NCI-H1694 (cell line): ENCODE results near the gene KRT76.

Experiments
- DNase-seq: peaks from one replicate; lab custom pipeline; 2025; lab: John Stamatoyannopoulos, UW

Gene KRT76

DNA sequence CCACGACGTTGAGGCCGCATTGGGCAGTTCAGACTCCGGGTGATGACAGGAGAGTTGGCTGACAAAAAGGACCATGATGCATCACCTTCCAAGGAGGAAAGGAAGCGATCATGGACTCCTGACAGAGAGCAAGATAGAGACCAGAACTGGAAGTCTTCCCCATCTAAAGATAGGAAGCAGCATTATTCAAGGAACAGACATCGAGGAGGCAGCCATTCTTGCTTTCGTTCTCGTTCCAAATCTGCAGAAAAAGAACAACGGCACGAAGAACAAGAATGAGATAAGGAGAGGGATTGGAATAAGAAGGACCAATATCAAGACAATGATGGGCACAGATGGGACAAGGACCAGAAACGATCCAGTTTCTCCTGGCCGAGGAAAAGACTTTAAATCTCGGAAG lies 46.8 kb downstream of the KRT76 start:
- no peak for DNase-seq

DNA sequence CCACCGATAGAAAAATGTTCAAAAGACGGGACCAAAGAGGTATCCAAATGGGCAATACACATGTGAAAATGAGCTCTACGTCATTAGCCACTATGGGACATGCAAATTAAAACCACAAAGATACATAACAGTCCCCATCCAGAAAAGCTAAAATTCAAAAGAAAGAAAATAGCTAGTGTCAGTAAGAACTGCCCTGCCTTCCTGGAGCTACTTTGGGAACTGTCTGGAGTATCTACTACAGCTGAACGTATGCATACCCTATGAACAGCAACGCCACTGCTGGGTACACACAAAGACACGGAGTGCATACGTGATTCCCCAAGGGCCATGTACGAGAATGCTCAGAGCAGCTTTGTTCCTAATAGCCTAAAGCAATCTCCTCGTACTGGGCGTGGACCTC lies 48.0 kb downstream of the KRT76 start:
- no peak for DNase-seq

DNA sequence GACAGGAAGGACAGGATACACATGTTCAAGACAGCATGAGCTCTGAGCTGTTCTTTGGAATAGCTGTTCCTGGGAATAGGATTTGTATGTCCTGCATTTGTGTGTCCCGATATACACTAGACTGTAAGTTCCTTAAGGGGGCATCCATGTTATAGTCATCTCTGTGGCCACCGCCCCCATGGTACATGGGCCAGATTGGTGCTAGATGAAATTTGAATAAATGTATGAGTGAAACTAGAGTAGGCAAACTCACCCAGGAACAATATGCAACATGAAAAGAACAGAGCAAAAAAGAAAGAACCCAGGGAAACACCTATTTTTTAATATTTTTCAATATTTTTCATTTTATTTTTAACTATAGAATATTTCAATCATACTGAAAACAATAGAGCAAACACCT lies 48.8 kb downstream of the KRT76 start:
- no peak for DNase-seq

DNA sequence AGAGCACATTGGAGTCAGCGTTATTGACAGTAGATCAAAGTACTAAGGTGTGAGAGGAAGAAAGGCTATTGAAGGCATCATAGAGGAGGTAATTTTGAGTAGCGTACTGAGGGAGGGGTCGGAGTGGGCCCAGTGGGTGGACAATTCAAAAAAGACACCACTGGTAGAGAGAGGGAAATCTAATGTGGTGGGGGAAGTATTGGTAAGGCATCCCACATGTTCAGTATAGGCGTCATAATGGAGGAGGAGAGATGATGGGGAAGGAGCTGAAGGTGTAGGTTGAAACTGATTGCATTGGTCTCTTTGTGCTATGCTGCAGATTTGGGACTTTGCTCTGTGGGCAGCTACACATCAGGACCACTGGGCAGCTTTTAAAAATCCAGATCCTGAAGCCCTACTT lies 50.1 kb downstream of the KRT76 start:
- no peak for DNase-seq

DNA sequence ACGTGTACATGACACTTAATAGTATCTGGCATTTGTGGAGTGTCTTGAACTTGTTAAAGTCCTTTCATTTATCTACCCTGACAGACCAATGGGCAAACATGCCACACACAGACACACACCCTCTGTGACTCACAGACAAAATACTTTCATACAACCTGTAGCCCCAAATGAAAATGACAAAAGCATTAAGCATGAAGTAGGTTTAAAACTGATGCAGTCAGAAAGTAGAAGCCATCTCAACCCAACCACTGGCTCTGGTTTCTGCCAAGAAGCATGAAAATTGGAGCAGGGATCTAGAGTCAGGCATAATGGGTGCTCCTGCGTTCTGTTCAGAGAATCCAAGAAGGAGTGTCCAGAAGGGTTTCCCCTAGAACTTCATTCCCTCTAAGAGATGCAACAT lies 50.7 kb downstream of the KRT76 start:
- DNase-seq: no peak

DNA sequence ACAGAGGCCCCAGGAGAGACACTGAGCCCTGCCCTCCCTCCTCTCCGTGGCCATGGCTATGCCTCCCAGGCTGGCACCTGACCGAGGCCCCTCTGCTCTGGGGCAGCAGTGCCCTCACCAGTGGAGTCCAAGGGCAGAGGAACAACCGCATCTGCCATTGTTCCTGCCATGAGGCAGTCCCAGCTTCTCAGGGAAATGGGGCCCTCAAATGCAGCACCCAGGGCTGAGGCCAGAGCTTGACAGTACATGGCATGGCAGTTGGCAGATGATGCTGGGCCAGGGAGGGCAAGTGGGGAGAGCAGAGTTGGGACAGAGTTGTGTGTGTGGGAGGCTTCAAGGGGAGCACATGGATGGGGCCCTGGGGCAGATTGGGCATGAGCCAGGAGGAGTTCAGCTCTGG lies 52.8 kb downstream of the KRT76 start:
- no peak for DNase-seq

DNA sequence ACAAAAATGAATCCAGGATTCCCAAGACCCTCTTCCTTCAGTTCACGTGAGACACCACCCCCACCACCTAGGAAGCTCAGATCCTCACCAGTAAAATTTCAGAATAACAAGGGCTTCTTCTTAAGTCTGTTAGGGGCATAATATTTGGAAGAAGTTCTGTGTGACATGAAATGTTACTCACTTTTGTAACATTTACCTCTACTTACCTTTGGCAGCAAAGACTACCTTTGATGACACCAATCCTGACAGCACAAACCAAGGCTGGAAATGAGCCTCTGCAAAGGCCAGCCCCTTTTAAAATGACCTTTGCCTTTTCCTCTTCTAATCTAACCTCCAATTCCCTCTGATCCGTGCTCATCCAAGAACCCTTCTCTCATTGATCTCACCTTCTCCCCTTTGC lies 54.5 kb downstream of the KRT76 start:
- no peak for DNase-seq

DNA sequence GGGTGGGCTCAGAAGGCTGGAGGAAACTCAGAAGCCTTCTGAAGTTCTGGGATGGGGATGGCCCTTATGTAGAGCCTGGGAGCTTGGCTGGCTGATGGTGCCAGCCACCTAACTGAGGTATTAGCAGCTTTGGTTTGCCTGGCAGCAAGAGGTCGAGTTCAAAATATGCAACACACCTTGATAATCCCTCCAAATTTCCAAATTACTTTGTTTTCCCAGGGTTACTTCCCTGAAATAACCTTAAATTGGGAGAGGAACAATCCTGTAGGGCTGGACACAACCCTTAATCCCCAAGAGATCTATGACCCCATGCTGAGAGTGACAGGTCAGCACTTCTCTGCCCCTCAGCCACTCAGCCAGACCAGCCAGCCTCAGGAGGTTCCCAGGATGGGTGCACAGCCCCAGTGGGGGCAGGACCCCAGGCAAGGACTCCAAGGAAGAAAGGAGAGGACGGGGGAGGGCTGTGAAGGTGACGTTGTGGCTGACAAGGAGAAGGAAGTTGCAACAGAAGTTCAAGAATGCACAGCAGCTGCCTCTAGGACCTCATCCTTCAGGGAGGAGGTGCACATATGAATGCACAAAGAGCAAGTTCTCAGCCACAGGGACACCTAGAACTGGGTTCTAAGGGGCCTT lies 55.2 kb downstream of the KRT76 start:
- DNase-seq: no peak

DNA sequence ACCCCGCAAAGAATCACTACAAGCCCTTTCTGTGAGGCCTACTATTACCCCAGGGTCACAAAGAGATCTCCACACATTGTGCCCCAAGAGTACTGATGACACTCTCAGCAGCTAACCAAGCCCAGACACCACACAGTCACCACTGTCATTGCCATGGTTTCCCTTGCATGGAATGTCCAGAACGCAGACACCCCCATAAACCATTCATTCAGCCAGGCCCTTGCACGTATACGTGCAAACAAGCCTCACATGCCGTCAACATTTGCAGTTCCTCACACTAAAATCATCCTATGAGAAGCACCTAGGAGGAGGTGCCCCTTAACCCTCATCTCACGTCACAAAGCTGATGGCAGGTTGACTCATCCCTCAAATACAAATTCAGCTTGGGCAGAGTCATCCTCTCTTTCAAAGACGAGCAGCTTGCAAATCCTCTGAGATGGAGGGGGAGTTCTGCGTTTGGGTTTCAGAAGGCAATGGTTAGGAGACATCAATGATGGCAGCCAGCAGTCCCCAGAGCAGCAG lies 56.7 kb downstream of the KRT76 start:
- DNase-seq: no peak
